ENCODE results near the gene HNRNPK.

The HNRNPK gene

DNA sequence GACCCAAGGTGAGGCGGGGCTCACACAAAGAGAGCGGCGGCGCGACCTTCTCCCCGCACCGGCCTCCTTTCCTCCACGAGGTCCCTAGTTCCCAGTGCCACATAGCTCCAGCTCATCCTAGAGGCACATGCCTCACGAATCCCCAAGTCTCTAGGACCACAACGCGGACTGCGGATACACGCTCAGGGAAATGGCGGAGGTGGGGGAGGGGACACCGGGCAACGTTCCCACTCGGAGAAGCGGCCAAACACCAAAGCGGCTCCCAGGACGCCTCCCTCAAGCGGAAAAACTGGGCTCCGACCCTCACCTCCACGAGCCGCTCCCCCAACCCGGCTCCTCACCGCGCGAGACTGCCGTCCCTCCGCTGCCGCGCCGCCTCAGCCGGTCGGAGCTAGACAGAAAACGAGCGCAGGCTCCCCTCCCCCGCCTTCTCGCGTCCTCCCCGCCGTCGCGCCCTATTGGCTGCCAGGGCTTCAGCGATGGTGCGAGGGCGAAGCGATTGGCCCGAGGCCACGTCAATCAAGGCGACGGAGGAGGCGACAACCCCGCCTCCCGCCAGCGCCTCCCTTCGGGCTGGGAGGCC is at the start of gene HNRNPK:
TSS of gene HNRNPK (minus strand) at position 404 of the 583 bp plus-strand sequence. CDS start 1,963 bp downstream, outside the sequence.
- peak; percentile 99 for DNase-seq

DNA sequence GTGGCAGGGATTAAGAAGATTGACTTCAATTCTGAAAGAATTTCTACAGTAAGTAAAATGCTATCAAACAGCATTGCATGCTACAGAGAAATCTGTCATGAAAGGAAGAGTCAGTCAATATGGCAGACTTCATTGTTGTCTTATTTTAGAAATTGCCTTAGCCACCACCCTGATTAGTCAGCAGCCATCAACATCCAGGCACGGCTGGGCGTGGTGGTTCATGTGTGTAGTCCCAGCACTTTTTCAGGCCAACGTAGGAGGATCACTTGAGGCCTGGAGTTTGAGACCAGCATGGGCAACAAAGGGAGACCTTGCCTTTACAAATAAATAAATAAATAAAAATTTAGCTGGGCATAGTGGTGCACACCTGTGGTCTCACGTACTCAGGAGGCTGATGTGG is 47.2 kb upstream of the HNRNPK start:
- DNase-seq, result no peak

DNA sequence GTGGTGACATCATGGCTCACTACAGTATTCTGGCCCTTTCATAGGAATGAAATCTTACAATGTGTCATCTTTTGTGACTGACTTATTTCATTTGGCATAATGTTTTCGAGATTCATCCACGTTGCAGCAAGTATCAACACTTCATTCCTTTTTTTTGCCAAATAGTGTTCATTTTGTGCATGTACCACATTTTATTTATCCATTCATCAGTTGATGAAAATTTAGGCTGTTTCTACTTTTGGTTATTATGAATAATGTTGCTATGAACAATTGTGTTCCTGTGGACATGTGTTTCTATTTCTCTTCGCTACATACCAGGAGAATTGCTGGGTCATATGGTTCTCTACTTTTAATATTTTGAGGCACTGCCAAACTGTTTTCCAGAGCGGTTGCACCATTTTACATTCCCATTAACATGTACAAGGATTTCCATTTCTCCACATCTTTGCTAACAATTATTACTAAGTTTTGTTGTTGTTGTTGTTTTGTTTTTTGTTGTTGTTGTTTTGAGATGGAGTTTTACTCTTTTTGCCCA is 44.1 kb upstream of the HNRNPK start:
- DNase-seq, result no peak

- no peak for DNase-seq
These were observed 27.6 kb upstream of the HNRNPK start for GRCh38 chr9:84007662-84008061.

GRCh38 chr9:84003246-84003645 is 23.2 kb upstream of the HNRNPK start:
- DNase-seq, result no peak

DNA sequence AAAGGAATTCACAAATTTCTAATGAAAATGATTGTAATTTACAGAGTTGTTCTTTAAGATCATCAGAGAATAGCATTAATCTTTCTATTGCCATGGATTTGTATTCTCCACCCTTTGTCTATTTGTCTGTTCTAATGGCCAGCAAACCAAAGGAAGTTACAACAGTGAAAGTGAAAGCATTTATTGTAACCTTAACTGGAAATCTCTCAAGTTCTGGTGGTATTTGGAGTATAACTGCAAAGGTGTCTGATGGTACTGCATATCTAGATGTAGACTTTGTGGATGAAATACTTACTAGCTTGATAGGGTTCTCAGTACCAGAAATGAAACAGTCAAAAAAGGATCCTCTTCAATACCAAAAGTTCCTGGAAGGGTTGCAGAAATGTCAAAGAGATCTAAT is 22.3 kb upstream of the HNRNPK start:
- no peak for DNase-seq

DNA sequence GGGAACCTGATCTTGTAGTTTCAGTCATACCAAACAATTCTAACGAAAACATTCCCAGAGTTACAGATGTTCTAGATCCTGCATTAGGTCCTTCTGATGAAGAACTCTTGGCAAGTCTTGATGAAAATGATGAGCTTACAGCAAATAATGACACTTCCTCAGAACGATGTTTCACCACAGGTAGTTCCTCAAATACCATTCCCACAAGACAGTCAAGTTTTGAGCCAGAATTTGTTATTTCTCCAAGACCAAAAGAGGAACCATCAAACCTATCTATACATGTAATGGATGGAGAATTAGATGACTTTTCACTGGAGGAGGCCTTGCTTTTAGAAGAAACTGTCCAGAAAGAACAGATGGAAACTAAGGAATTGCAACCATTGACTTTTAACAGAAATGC is 21.6 kb upstream of the HNRNPK start:
- DNase-seq, result no peak

DNA sequence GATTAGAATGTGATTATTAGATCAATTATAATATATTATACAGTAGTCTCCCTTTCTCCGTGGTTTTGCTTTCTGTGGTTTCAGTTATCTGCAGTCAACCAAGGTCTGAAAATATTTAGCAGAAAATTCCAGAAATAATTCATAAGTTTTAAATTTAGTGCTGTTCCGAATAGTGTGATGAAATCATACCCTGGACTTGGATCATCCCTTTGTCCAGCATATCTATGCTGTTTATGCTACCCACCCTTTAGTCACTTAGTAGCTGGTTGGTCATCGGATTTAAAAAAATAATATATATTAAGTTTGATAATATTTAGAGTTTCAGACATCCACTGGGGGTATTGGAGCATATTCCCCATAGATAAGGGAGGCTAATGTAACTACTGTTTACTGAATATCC is 20.2 kb upstream of the HNRNPK start:
- DNase-seq, result no peak

DNA sequence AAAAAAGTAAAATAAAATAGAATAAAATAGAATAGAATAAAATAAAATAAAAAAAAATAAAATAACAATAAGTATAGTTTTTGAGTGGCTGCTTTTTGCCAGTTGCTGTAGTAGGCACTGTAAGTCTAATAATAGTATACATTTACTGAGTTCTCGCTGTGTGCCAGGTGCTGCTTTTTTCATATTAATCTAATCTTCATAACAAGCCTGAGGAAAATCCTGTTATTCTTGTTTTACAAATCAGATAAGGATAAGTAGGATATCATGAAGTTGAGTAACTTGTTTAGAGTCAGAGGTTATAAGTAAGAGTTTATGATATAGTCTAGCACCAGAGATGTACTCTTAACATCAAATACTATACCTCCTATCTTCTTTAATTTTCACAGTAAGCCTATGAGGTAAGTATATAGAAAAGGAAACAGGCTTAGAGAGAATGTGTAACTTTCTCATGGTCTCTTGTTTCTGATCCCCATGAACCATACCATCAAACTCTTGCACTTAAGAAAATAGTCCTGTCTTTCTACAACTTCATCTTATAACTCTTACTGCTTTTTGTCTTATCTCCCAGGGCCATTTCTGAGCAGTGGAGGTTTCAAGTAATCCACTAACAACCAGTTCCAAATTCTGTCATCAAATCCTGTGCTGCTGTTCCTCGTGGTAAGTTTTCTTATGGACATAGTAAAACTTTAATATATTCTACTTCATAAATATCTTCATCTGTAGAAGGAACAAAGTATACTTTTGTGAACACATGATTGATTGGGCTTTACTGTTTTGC is 19.3 kb upstream of the HNRNPK start:
- DNase-seq, result no peak

DNA sequence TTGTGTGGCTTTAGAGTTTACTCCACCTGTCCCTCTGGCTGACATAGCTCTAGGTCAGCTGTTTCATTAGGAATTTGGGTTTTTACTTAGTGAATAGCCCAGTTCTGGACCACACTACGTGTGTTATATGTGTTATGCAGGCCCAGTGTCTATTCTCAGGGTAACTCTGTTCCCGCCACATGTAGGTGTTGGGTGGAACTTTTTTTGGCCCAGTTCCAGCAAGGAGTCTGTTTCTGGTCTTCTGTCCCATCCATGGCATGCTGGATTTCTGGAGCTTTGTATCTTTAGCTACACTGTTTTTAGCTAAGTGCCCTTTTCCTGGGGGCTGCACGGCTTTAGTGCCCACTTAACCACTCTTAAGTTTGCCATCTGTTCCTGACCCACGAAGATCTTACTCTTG is 16.1 kb upstream of the HNRNPK start:
- no peak for DNase-seq

- no peak for DNase-seq
These were observed 12.9 kb upstream of the HNRNPK start for GRCh38 chr9:83992901-83993300.

- DNase-seq, result no peak
These were observed 12.4 kb upstream of the HNRNPK start for GRCh38 chr9:83992407-83992806.

DNA sequence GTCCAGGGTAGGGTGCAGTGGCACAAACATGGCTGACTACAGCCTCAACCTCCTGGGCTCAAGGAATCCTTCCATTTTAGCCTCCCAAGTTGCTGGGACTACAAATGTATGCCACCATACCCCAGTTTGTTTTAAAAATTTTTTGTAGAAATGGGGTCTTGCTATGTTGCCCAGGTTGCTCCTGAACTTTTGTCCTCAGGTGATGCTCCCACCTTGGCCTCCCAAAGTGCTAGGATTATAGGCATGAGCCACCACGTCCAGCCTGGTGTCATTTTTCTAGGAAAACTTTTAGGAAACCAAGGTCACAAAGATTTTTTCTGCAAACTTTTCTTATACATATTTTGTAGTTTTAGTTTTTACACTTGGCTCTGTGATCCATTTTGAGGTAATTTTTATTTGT is 11.3 kb upstream of the HNRNPK start:
- no peak for DNase-seq

GRCh38 chr9:83988411-83988810 is 8.4 kb upstream of the HNRNPK start:
- DNase-seq, result no peak

GRCh38 chr9:83987402-83987791 is 7.4 kb upstream of the HNRNPK start:
- no peak for DNase-seq

- DNase-seq, result no peak
These were observed 6.9 kb upstream of the HNRNPK start for GRCh38 chr9:83986765-83987401.

DNA sequence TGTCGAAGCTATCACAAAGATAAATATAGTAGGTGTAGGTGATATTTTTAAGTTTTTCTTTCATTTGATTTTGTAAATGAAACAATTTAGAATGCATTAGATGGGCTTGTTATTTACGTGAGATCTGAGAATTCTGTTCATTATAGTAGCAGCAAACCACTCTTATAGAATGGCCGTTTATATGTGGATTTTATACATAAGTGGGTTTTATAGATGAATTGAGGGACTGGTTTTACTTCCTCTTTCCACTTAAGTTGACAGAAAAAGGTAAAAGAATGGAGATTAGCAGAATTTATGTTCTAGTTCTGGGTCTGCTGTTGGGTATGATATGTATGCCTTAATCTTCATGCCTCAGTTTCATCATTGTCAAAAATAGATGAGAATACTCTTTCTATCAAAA is 6.2 kb upstream of the HNRNPK start:
- DNase-seq, result no peak

DNA sequence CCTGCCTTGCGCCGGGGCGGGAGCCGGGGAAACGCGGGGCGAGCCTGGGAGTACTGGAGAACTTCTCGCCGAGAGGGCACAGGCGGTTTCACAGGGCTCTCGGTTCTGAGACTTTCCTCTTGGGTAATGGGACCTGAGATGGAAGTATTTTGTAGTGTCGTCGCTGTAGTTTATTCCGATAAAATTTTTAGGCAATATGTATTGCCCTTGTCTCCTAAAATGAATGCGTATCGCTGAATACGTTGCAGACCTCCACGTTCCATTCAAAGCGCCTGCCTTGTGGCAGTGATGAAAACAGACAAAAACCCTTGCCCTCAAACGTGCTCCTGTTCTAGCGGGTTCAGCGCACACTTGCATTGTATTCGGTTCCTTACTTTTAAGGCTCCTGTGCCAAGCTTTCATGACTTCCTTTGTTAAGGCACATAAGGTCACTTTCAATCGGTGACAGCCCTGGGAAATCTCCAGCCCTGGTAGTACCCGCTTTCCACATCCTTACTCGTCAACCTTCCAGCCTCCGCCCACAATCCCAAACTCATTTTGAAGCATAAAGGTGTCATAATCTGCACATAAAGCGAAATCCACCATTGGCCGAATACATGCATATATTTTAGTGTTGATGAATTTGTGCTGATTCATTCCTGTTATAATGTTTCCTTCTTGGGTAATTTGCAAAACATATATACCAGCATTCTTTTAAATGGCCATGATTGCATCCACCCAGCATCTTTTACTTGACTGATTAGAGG is 1.3 kb upstream of the HNRNPK start:
- peak; percentile 58 to 59 for DNase-seq

DNA sequence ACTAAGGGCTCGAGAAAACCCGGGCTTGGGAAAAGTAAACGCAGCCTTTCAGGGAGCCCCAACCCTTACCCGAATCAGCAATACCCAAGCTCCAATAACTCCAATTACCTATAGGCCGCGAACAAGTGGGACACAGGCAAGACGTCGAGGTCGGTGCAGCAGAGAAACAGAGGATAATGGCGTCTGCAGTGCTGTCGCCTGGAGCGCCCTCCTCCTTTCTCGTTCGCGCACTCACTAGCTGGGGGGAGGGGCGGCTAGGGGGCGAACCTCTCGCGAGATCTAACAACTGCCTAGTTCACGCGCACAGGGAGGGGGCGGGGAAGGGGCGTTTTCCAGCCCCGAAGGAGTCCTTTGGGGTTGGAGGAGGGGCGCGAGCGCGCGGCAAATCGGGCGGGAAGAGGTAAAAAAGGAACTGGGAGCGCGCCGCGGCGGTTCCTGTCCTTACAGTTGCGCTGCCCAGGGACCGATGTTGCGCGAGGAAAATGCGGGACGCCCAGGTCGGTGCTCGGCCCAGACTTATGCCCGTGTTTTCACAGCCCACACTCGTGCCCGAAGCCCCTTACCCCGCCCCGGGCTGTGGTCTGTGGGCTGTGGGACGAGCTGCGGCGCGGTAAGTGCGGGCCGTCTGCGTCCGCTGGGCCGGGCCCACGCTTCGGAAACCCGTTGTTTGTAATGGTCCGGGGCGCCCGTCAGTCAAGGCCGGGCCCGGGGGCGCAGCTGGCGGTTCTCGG is 545 bp upstream of the HNRNPK start, which contains the start of gene RMI1:
TSS of gene RMI1 (plus strand) at position 411 of the 731 bp plus-strand sequence. CDS start 20,182 bp downstream, outside the sequence.
- peak; percentile 99 to 100 for DNase-seq

DNA sequence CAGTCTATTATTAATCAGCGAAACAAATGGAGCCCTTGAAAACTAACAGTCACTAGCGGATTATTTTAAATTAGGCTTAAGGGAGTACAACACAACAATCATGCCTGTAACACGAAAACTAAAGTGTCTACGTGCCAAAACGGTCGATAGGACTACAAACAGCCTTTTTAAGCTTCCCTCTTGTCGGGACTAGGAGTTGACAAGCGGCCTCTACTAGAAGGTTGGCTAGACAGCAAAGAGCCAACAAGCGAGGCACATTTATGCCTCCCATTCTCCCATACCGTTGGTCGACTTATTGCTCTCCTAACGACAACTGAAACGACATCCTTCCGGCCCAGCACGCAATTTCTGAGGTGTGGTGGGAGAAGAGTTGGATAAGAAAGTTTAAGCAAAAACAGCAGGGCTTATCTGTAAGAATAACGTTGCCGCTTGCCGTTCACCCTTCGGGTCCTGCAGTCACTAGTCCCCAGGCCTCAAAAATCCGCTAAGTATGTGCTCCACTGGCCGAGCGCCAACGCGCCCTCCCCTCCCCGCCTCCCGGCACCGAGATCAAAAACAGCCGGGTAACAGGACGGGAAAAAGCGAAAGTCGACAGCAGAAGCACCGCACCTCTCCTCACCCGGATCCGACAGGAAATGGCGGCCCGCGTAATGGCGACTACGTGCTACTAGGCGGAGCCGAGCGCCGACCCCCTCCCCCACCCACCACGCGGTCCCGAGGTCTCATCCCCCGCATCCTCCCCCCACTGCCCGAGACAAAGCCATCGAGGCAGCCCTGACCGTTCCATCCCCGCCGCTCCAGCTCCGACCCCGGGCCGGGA is 813 bp downstream of the HNRNPK start:
- DNase-seq, result peak; percentile 88 to 89

GRCh38 chr9:83977196-83977595 is 2.8 kb downstream of the HNRNPK start:
- DNase-seq, result no peak
